HCT116 (cell line): ENCODE data around the gene DARS1.

Source experiments
- ATF3 ChIP-seq: IDR thresholded peaks from 2 replicates; pipeline ENCODE4 v1.6.1; 2012
- EZH2 ChIP-seq: fragments of 200-600 bp; sonication (generic); IDR thresholded peaks from 2 replicates; pipeline ENCODE4 v1.6.1; 2017; ENCODE audit warnings: antibody characterized with exemption, mixed run types
- SP1 ChIP-seq: IDR thresholded peaks from 2 replicates; pipeline ENCODE4 v1.6.1; 2012; ENCODE audit warnings: low read depth

- TF ChIP-seq EZH2 = no peak
- TF ChIP-seq ATF3 = no peak
- TF ChIP-seq SP1 = no peak
These were observed 9.7 kb downstream of the DARS1 start for GRCh38 chr2:135975702-135976101.
